Measurements from ENCODE around the gene PTCD3.

- no peak for TF ChIP-seq CTCF (IDR thresholded peaks at IDR 0.05)
- TF ChIP-seq TCF7L2 (IDR thresholded peaks at IDR 0.05; ENCODE audit: low read depth, low read length): no peak
- TF ChIP-seq REST (IDR thresholded peaks at IDR 0.05; ENCODE audit: insufficient read depth in 1 of 2, low read depth in 2 of 2, low read length in 1 of 2): no peak
These were observed 79.6 kb downstream of the PTCD3 start for GRCh38 chr2:86185517-86186212.
